Measurements from ENCODE around the gene USP32.

DNA sequence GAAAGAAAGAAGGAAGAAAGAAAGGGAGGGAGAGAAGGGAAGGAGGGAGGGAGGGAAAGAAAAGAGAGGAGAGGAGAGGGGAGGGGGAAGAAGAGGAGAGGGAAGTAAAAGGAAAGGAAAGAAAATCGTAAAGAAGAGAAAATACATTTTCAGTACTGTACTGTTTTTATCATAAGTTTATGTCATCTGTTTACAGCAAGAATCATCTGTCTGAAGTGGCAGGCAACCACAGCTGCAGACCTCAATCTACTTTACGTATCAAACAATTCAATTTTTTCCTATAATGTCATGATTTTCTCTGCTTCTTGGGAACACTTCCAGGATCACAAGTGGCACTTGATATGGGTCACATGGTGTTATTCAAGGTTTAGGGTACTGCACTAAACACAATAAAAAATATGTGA is 58.3 kb downstream of the USP32 start:
- TF ChIP-seq POLR2AphosphoS5 (IDR thresholded peaks at IDR 0.05) (no peak), POLR2A (IDR thresholded peaks at IDR 0.05) (no peak)
- TF ChIP-seq, protein P1, sequence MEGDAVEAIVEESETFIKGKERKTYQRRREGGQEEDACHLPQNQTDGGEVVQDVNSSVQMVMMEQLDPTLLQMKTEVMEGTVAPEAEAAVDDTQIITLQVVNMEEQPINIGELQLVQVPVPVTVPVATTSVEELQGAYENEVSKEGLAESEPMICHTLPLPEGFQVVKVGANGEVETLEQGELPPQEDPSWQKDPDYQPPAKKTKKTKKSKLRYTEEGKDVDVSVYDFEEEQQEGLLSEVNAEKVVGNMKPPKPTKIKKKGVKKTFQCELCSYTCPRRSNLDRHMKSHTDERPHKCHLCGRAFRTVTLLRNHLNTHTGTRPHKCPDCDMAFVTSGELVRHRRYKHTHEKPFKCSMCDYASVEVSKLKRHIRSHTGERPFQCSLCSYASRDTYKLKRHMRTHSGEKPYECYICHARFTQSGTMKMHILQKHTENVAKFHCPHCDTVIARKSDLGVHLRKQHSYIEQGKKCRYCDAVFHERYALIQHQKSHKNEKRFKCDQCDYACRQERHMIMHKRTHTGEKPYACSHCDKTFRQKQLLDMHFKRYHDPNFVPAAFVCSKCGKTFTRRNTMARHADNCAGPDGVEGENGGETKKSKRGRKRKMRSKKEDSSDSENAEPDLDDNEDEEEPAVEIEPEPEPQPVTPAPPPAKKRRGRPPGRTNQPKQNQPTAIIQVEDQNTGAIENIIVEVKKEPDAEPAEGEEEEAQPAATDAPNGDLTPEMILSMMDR (IDR thresholded peaks at IDR 0.05) = no peak
